ACHN (cell line): ENCODE data around the gene HSPB2.
A peak's percentile ranks its signal among the peaks of the same experiment; 100 is the strongest.
"Not testable (repeated sequence)": the region's sequence is repeated elsewhere in the genome, so short reads cannot be mapped to it uniquely, and the experiment has no call there.

Source experiments
- DNase-seq: peaks from one replicate; pipeline ENCODE4 v3.0.0-alpha.2; 2015
- in situ Hi-C: cut with HindIII; loops from 2 replicates; pipeline ENCODE4 v1.10.0; 2017; ENCODE audit warnings: low sequenced_read_pairs, low pct_ligation_motif_present, low pct_unique_long_range_greater_than_20kb

HSPB2 gene

GRCh38 chr11:111911563-111912401, 752 bp upstream of the HSPB2 start, which contains the start of gene CRYAB:
CRYAB (minus strand) TSS chr11:111911770; CDS start chr11:111911724, 46 bp downstream.
- in situ Hi-C loops, result no loop called here
- DNase-seq, result peak; percentile 50

GRCh38 chr11:111913031-111913861, 712 bp downstream of the HSPB2 start:
- in situ Hi-C loops, result no loop called here
- DNase-seq, result no peak

GRCh38 chr11:111913997-111914396, 1.5 kb downstream of the HSPB2 start:
- in situ Hi-C loops, result no loop called here

DNA sequence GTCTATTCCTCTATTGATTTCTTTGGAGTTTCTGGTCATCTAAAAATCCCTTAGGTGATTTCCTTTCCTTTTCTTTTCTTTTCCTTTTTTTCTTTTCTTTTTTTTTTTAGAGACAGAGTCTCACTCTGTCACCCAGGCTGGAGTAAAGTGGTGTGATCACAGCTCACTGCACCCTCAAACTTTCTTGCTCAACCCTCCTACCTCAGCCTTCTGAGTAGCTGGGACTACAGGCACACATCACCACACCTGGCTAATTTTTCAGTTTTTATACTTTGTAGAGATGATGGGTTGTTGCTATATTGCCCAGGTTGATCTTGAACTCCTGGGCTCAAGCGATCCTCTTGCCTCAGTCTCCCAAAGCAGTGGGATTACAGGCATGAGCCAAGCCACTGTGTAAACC, 4.2 kb downstream of the HSPB2 start:
- in situ Hi-C loops, result no loop called here
- DNase-seq, result no peak

More at GRCh38 chr11:111913997-111914396, 1.5 kb downstream of the HSPB2 start:
- peak; percentile 49 for DNase-seq

GRCh38 chr11:111917312-111917711, 4.8 kb downstream of the HSPB2 start:
- no peak for DNase-seq
- in situ Hi-C loops, result no loop called here

DNA sequence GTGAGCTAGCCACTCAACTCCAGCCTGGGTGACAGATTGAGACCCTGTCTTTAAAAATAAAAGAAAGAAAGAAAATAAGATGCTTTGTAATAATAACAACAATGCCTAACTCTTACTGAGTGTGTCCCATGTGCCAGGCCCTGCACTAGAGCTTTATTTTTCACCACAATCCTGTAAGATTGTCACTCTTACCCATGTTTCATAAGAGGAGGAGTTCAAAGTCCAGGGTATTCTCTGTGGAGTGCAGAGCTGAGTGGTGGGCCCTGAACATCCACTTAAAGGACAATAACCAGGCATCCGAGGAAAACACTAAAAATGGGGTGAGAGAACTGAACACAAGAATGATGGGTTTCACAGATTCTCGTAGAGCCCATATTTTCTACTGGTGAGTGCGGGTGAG, 5.3 kb downstream of the HSPB2 start:
- in situ Hi-C loops, result no loop called here
- DNase-seq, result no peak

- peak; percentile 65 for DNase-seq
- in situ Hi-C loops, result no loop called here
Measured at GRCh38 chr11:111918390-111919256, 6.1 kb downstream of the HSPB2 start, which contains the start of gene C11orf52. C11orf52 (plus strand) TSS chr11:111918913; CDS start chr11:111918973, 60 bp downstream.

- in situ Hi-C loops, result no loop called here
- DNase-seq, result no peak
Measured at GRCh38 chr11:111920908-111921307, 8.4 kb downstream of the HSPB2 start.

- in situ Hi-C loops, result no loop called here
Measured at GRCh38 chr11:111921541-111922230, 9.2 kb downstream of the HSPB2 start.

GRCh38 chr11:111922803-111923202, 10.3 kb downstream of the HSPB2 start:
- DNase-seq, result no peak
- in situ Hi-C loops, result no loop called here

More at GRCh38 chr11:111921541-111922230, 9.2 kb downstream of the HSPB2 start:
- DNase-seq, result no peak

GRCh38 chr11:111923351-111923788, 10.8 kb downstream of the HSPB2 start:
- no peak for DNase-seq
- in situ Hi-C loops, result no loop called here

- no peak for DNase-seq
- in situ Hi-C loops, result no loop called here
Measured at GRCh38 chr11:111923951-111924350, 11.4 kb downstream of the HSPB2 start.

DNA sequence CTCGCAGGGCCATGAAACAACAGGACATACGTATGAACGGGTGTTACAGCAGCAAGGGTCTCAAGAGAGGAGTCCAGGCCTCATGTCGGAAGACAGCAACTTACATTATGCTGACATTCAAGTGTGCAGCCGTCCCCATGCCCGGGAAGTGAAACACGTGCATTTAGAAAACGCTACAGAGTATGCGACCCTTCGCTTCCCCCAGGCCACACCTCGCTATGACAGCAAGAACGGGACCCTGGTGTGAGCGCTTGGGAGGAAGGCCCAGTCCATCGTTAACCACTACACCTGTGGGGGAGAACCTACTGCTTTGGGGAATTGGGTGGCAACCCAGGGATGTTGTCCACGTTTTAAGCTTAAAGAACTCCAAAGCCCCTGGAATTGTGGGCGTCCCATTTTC, 13.4 kb downstream of the HSPB2 start:
- DNase-seq, result no peak
- in situ Hi-C loops, result no loop called here

DNA sequence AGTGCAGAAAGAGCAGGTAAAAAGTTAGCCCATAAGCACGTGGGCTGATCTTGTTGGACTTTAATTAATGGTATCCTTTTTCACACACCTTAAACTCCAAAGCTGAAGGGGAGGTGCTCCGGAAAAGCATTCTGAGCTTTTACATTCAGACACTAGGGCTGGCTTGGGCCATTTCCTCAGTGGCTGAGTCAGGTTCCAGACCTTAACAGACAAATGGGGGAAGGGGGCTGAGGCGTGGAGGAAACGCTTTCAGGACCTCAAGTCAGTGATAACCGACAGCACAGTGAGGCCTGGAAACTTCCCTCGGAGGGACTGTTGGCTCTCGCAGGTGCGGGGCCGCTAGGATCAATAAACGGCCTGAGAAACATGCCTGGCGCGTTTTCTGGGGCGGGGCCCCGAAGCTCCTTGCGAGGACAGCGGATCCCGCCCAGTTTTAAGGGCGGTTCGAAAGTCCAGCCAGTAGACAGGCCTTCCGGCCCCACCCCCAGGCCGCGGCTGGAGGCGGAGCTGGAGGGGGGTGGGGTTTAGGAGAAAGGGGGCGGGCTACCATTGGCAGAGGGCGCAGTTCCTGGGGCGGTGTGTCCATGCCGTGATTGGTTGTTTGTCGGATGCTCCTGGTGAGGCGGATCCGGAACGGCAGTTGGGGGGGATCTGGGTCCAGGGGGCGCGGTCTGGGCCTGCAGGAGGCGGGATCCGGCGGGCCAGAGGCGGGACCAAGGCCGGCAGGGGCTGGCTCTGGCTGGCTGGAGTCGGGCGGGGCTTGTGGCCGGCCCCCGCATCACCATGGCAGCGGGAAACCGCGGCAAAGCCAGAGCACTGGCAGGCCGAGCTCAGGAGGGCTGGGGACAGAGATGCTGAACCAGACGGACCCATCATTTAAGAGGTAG, 14.2 kb downstream of the HSPB2 start:
- in situ Hi-C loops, result no loop called here
- DNase-seq, result peak; percentile 93

DNA sequence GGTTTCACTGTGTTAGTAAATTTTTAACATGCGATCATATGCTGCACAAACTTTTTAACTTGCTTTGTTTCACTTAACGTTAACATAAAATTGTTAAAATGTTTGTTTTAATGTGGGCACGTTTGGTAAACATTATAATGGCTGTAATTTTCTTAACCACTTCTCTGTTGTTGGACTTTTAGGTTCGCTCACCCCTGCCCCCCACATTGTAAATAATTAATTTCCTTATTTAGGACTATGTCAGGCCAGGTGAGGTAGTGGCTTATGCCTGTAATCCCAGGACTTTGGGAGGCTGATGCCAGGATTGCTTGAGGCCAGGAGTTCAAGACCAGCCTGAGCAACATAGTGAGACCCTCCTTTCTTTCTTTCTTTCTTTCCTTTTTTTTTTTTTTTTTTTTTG, 17.9 kb downstream of the HSPB2 start:
- DNase-seq, result no peak
- in situ Hi-C loops, result no loop called here

DNA sequence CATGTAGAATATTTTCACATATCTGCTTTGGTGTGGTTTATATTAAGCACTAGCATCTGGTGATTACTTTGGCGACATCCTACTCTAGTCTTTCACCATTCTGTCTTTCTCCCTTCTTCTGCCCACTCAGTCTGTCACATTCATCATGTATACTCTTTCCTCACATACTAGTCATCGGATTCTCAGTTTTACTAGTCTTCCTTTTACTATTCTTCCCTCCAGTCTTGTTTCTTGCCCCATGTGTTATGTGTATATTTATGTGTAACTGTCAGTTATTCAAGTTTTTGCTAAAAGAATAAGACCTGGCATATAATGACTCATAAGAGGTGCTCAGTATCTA, 20.0 kb downstream of the HSPB2 start:
- no peak for DNase-seq
- in situ Hi-C loops, result no loop called here

- DNase-seq, in situ Hi-C loops: not testable (repeated sequence)
Measured at GRCh38 chr11:111933176-111933575, 20.6 kb downstream of the HSPB2 start.
